ENCODE data around the gene MTHFR.

MTHFR gene

GRCh38 chr1:11780380-11781147 is 25.2 kb downstream of the MTHFR start:
- no peak for DNase-seq

GRCh38 chr1:11779715-11780379 is 25.9 kb downstream of the MTHFR start:
- DNase-seq: no peak

- DNase-seq: no peak
Measured at GRCh38 chr1:11778844-11779623, 26.7 kb downstream of the MTHFR start.

- no peak for DNase-seq
Measured at GRCh38 chr1:11778336-11778735, 27.4 kb downstream of the MTHFR start.

- DNase-seq: no peak
Measured at GRCh38 chr1:11777658-11778322, 28.0 kb downstream of the MTHFR start.

- DNase-seq: no peak
Measured at GRCh38 chr1:11774753-11775152, 31.0 kb downstream of the MTHFR start.

- no peak for DNase-seq
Measured at GRCh38 chr1:11772458-11772857, 33.3 kb downstream of the MTHFR start.

GRCh38 chr1:11771481-11772043 is 34.2 kb downstream of the MTHFR start:
- DNase-seq: no peak

GRCh38 chr1:11770011-11770410 is 35.8 kb downstream of the MTHFR start:
- no peak for DNase-seq

GRCh38 chr1:11769274-11769673 is 36.5 kb downstream of the MTHFR start:
- no peak for DNase-seq

- no peak for DNase-seq
Measured at GRCh38 chr1:11768821-11769220, 36.9 kb downstream of the MTHFR start.

- DNase-seq: no peak
Measured at GRCh38 chr1:11767922-11768704, 37.7 kb downstream of the MTHFR start.

- DNase-seq: no peak
Measured at GRCh38 chr1:11766429-11766776, 39.4 kb downstream of the MTHFR start.

GRCh38 chr1:11765661-11766428 is 39.9 kb downstream of the MTHFR start:
- no peak for DNase-seq

- DNase-seq: no peak
Measured at GRCh38 chr1:11764519-11764918, 41.2 kb downstream of the MTHFR start.

- no peak for DNase-seq
Measured at GRCh38 chr1:11764115-11764514, 41.6 kb downstream of the MTHFR start.

GRCh38 chr1:11761988-11762406 is 43.8 kb downstream of the MTHFR start, which contains the start of gene C1orf167:
Gene C1orf167 (plus strand): TSS chr1:11762193. CDS start chr1:11764401, 2,208 bp downstream.
- no peak for DNase-seq

GRCh38 chr1:11761285-11761684 is 44.5 kb downstream of the MTHFR start:
- DNase-seq: no peak

- no peak for DNase-seq
Measured at GRCh38 chr1:11759791-11760190, 46.0 kb downstream of the MTHFR start.

- DNase-seq: no peak
Measured at GRCh38 chr1:11757047-11757446, 48.7 kb downstream of the MTHFR start.

- DNase-seq: no peak
Measured at GRCh38 chr1:11753555-11754208, 52.1 kb downstream of the MTHFR start.

Measured in NCI-H2081 (cell line).